Kidney tubule cell (primary cell): ENCODE measurements around the gene INHBE.
"Not testable (repeated sequence)": the region's sequence is repeated elsewhere in the genome, so short reads cannot be mapped to it uniquely, and the experiment has no call there.

Experiments
- DNase-seq: peaks from one replicate; pipeline ENCODE4 v3.0.0-alpha.2; 2018; ENCODE audit warnings: low spot score

The INHBE gene, protein sequence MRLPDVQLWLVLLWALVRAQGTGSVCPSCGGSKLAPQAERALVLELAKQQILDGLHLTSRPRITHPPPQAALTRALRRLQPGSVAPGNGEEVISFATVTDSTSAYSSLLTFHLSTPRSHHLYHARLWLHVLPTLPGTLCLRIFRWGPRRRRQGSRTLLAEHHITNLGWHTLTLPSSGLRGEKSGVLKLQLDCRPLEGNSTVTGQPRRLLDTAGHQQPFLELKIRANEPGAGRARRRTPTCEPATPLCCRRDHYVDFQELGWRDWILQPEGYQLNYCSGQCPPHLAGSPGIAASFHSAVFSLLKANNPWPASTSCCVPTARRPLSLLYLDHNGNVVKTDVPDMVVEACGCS

GRCh38 chr12:57454566-57455373, at the start of gene INHBE:
INHBE (plus strand) TSS chr12:57455307; CDS start chr12:57455537, 230 bp downstream.
- DNase-seq, result peak; percentile 47

GRCh38 chr12:57410534-57410933, 44.6 kb upstream of the INHBE start:
- DNase-seq, result no peak

DNA sequence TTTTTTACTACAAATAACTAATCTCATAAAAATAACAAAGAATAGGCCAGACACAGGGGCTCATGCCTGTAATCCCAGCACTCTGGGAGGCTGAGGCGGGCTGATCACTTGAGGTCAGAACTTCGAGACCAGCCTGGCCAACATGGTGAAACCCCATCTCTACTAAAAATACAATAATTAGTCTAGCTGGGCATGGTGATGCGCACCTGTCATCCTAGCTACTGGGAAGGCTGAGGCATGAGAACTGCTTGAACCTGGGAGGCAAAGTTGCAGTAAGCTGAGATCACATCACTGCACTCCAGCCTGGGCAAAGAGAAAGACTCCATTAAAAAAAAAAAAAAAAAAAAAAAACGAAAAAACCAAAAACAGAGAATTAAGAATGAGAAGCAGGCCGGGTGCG, 40.9 kb upstream of the INHBE start:
- DNase-seq, result not testable (repeated sequence)

DNA sequence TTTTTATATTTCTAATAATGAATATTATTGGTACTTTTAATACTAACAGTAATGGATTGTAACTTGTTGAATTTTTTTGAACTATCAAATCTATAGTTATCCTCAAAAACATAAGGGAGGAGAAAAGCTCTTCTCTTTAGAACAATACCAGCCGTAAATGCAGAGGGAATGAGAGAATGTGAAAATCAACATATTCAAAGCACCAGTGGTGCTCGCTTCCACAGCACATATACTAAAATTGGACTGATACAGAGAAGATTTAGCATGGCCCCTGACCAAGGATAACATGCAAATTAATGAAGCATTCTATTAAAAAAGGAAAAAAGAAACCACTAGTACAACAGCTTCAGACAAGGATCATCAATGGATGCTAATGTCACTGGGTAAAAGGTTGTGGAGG, 40.0 kb upstream of the INHBE start:
- DNase-seq, result no peak

DNA sequence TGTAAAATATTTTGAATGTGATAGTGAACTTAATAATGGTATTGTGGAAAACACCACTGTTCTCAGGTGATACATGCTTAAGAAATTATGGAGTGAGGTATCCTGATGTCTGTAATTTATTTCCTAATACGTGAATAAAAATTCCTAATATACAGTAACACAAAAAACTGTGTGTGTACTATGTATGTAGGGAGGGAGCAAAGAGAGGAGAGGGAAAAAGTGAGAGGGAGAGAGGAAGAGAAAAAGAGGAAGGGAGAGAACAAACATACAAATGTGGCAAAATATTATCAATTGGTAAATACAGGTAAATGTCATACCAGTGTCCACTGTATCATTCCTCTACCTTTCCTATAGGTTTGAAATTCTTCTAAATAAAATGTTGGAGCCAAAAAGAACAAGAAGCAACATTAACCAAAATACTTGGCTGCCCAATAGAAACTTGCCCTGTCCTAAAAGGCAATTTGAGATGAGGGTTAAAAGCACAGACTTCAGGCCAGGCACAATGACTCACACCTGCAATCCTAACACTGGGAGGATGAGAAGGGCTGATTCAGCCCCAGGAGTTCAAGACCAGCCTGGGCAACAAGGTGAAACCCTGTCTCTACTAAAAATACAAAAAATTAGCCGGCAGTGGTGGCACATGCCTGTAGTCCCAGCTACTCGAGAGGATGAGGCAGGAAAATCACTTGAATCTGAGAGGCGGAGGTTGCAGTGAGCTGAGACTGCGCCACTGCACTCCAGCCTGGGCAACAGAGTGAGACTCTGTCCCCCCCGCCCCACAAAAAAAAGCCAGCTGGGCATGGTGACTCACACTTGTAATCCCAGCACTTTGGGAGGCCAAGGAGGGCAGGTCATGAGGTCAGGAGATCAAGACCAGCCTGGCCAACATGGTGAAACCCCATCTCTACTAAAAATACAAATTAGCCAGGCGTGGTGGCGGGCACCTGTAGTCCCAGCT, 38.8 kb upstream of the INHBE start:
- peak; percentile 30 for DNase-seq

- DNase-seq, result no peak
Measured at GRCh38 chr12:57418255-57418654, 36.9 kb upstream of the INHBE start.

DNA sequence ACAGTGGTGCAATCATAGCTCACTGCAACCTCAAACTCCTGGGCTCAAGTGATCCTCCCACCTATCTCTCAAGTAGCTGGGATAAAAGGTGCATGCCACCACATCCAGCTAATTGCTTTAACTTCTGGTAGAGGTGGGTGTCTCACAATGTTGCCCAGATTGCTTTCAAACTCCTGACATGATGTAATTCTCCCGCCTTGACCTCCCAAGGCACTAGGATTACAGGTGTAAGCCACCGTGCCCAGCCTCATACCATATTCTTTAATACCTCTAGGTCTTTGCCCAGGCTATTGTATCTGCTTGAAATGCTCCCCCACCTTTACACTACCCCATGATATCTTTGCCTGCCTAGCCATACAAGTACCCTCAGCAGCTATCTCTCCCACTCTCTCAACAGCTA, 35.6 kb upstream of the INHBE start:
- DNase-seq, result no peak

DNA sequence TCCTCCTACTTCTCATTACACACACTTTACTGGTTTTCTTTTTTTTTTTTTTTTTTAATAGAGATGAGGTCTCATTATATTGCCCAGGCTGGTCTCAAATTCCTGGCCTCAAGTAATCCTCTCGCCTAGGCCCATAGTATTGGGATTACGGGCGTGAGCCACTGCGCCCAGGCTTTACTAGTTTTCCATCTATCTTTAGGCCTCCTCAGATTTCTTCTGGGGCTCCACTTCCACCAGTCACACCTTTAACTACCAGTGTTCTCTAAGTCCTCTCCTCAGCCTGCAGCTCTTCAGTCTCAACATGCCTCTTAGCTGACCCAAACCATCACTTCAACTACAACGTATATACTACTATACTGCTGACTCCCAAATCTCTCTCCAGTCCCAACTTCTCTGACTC, 34.6 kb upstream of the INHBE start:
- no peak for DNase-seq

- not testable (repeated sequence) for DNase-seq
Measured at GRCh38 chr12:57426948-57427347, 28.2 kb upstream of the INHBE start.

- DNase-seq, result no peak
Measured at GRCh38 chr12:57428965-57429364, 26.1 kb upstream of the INHBE start.

DNA sequence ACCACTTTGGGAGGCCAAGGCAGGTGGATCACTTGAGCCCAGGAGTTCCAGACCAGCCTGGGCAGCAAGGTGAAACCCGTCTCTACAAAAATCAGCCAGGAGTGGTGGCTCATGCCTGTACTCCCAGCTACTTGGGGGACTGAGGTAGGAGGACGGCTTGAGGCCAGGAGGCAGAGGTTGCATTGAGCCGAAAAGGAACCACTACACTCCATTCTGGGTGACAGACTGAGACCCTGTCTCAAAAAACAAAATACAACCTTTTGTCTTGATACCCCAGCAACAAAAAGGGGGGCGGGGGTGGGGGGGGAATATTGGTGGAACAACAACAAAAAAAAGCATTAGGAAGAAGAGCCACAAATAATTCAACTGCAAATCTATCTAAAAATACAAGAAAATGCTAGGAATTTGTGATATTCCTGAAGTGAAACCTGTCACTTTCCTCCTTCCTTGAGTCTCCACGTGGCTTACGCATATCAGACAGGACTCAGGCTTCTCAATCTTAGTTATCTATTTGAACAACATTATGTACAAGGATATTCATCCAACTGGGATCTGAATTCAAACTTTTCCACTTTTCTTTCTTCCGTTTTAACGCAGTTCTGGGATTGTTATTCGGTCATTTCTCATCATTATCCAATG, 25.5 kb upstream of the INHBE start:
- peak; percentile 30 for DNase-seq

GRCh38 chr12:57430112-57430930, 24.8 kb upstream of the INHBE start:
- DNase-seq, result peak; percentile 28

DNA sequence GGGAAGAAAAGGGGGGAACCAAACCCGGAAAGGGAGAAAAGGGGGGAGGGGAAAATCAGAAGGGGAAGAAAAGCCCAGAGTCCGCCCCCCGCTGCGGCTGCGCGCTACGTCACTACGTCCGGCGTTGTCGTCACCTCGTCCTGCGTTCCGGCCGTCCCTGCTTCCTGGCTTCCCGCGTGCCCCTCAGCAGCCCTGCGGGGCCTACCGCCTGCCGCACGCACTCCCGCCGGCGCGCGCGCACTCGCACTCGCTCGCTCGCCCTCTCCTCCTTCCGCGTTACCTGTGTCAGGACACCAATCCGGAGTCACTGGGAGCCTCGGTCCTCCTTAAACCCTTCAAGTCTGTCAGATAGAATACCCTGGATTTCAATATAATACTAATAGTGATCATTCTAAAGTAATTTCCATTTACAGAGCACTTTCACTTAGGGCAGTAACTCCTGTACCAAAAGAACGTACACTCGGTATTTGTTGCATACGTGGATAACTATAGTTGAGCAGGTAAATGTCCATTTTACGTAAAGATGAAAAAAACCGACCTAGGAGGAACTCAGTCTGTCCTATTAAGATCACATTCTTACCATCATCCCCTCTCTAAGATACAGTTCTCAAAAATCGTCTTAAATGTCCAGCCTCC, 24.1 kb upstream of the INHBE start, which contains the start of gene R3HDM2:
R3HDM2 (minus strand) TSS at position 113 of the 636 bp plus-strand sequence. CDS start 120,615 bp downstream, outside the sequence.
- DNase-seq, result peak; percentile 97

- DNase-seq, result peak; percentile 49
Measured at GRCh38 chr12:57431654-57432188, 23.4 kb upstream of the INHBE start.

DNA sequence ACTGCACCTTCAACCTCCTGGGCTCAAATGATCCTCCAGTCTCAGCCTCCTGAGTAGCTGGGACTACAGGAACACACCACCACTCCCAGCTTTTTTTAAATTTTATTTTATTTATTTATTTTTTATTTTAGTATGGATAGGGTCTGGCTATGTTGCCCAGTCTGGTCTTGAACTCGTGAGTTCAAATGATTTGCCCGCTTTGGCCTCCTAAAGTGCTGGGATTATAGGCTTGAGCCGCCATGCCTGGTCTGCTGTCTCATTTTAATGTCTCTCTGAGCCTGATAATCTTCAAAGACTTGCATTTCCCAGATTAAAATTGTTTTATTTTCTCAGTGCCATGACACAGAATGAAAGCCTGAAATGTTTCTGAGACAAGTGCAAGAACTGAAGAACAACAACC, 21.7 kb upstream of the INHBE start:
- no peak for DNase-seq

- DNase-seq, result no peak
Measured at GRCh38 chr12:57434517-57435223, 20.4 kb upstream of the INHBE start, which contains the start of gene INHBC. INHBC (plus strand) TSS chr12:57434784; CDS start chr12:57434887, 103 bp downstream.

DNA sequence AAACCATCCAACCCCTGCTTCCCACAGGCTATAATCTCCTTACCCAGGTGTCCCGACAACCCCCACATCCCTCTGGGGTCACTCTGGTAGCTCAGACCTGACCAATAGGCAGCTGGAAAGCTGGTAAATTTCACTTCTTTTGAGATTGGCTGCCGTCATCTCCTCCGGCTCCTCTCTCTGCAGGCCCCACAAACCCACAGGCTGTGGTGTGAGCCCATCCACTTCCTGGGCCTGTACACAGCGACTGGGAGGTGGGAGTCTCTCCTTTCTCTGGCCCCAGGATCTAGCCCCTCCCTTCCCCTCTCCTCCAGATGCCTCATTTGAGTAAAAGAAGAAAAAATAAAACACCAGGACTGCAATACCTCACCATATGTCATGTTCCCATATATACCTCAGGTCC, 19.8 kb upstream of the INHBE start:
- DNase-seq, result no peak

GRCh38 chr12:57438400-57438799, 16.7 kb upstream of the INHBE start:
- no peak for DNase-seq

GRCh38 chr12:57439762-57440266, 15.3 kb upstream of the INHBE start:
- no peak for DNase-seq
